ENCODE measurements around the gene UCP2.

DNA sequence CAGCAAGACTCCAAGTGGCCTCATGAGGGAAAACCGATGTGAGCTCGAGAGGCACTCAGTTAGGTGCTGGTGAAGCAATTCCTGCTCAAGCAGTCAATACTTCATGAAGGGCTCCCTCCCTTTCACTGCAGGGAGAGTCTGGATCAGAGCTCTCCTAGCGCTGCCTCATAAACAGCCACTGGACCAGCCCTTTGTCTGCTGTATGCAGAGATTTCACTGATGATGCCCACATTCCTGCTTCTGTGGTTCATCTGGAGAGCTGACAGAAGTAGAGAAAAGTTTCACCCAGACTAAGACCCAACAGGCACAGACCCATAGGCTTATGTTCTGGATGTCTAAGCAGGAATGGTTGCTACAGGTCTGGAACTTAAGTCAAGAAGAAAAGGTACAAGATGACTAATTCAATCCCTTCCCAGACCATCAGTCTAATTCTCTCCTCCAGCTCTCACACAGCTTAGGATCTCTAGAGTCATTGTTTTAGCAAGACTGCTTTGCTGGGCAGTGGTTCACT is 4.0 kb downstream of the UCP2 start:
- TF ChIP-seq, protein P1, sequence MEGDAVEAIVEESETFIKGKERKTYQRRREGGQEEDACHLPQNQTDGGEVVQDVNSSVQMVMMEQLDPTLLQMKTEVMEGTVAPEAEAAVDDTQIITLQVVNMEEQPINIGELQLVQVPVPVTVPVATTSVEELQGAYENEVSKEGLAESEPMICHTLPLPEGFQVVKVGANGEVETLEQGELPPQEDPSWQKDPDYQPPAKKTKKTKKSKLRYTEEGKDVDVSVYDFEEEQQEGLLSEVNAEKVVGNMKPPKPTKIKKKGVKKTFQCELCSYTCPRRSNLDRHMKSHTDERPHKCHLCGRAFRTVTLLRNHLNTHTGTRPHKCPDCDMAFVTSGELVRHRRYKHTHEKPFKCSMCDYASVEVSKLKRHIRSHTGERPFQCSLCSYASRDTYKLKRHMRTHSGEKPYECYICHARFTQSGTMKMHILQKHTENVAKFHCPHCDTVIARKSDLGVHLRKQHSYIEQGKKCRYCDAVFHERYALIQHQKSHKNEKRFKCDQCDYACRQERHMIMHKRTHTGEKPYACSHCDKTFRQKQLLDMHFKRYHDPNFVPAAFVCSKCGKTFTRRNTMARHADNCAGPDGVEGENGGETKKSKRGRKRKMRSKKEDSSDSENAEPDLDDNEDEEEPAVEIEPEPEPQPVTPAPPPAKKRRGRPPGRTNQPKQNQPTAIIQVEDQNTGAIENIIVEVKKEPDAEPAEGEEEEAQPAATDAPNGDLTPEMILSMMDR (IDR thresholded peaks at IDR 0.05), result no peak
- TF ChIP-seq POLR2A (IDR thresholded peaks at IDR 0.05) (no peak), EP300 (IDR thresholded peaks at IDR 0.05) (no peak), POLR2AphosphoS5 (IDR thresholded peaks at IDR 0.05) (no peak)

Data from upper lobe of left lung (tissue), 4 donors.